OCI-LY1 (cell line): Measurements from ENCODE around the gene ADAMTS6.

Source experiments
- H2AFZ ChIP-seq: fragments of 200-600 bp; sonication (generic), shearing (Covaris generic); 2 replicates; pipeline ENCODE4 v1.6.0; 2014; ENCODE audit warnings: antibody characterized with exemption, mild to moderate bottlenecking, low read length
- H3F3A ChIP-seq: fragments of 200-600 bp; sonication (generic), shearing (Covaris generic); 2 replicates; pipeline ENCODE4 v1.6.0; 2014; ENCODE audit warnings: mild to moderate bottlenecking, antibody characterized with exemption, low read length, moderate library complexity; ENCODE audit not compliant: insufficient read depth
- H3K27ac ChIP-seq: fragments of 200-600 bp; sonication (generic); 2 replicates; pipeline ENCODE4 v1.5.1; 2014; ENCODE audit warnings: low read length, mixed run types, mild to moderate bottlenecking, low read depth; ENCODE audit not compliant: poor library complexity, severe bottlenecking
- H3K27me3 ChIP-seq: fragments of 200-600 bp; sonication (generic); 2 replicates; pipeline ENCODE4 v1.6.0; 2014; ENCODE audit warnings: antibody characterized with exemption, mild to moderate bottlenecking, low read length, moderate library complexity; ENCODE audit not compliant: insufficient read depth
- H3K36me3 ChIP-seq: fragments of 200-600 bp; sonication (generic); 2 replicates; pipeline ENCODE4 v1.6.1; 2014; ENCODE audit warnings: mild to moderate bottlenecking, antibody characterized with exemption, low read length, moderate library complexity, mixed read lengths; ENCODE audit not compliant: insufficient read depth
- H3K4me1 ChIP-seq: fragments of 200-600 bp; sonication (generic); 2 replicates; pipeline ENCODE4 v1.5.1; 2014; ENCODE audit warnings: mild to moderate bottlenecking, low read length, moderate library complexity; ENCODE audit not compliant: insufficient read depth, severe bottlenecking
- H3K4me2 ChIP-seq: fragments of 200-600 bp; sonication (generic), shearing (Covaris generic); 2 replicates; pipeline ENCODE4 v1.6.1; 2014; ENCODE audit warnings: low read length
- H3K4me3 ChIP-seq: fragments of 200-600 bp; sonication (generic); 2 replicates; pipeline ENCODE4 v1.5.1; 2014; ENCODE audit warnings: low read length, low read depth, mild to moderate bottlenecking, mixed read lengths; ENCODE audit not compliant: poor library complexity, severe bottlenecking
- H3K79me2 ChIP-seq: fragments of 200-600 bp; shearing (Covaris generic); 2 replicates; pipeline ENCODE4 v1.6.1; 2016; ENCODE audit warnings: mixed run types, low read length, mixed read lengths; ENCODE audit not compliant: insufficient read depth
- H3K9ac ChIP-seq: fragments of 200-600 bp; sonication (generic), shearing (Covaris generic); 2 replicates; pipeline ENCODE4 v1.6.1; 2014; ENCODE audit warnings: mild to moderate bottlenecking, low read length, mixed read lengths
- H3K9me2 ChIP-seq: fragments of 200-600 bp; sonication (generic), shearing (Covaris generic); 2 replicates; pipeline ENCODE4 v1.6.1; 2014; ENCODE audit warnings: low read depth, mild to moderate bottlenecking, low read length, mixed read lengths
- H3K9me3 ChIP-seq: fragments of 200-600 bp; shearing (Covaris generic); 2 replicates; pipeline ENCODE4 v1.6.1; 2014; ENCODE audit warnings: low read length, mixed read lengths
- H4K20me1 ChIP-seq: fragments of 200-600 bp; sonication (generic), shearing (Covaris generic); 2 replicates; pipeline ENCODE4 v1.6.0; 2016; ENCODE audit warnings: mild to moderate bottlenecking, low read length; ENCODE audit not compliant: insufficient read depth
- EZH2 ChIP-seq: fragments of 200-600 bp; sonication (generic), shearing (Covaris generic); IDR thresholded peaks from 2 replicates; pipeline ENCODE4 v1.8.0; 2017; ENCODE audit warnings: borderline replicate concordance, mixed run types, mild to moderate bottlenecking, antibody characterized with exemption, low read length, moderate library complexity, mixed read lengths
- TF ChIP-seq, protein P1 (sequence below): fragments of 200-600 bp; sonication (generic), shearing (Covaris generic); IDR thresholded peaks from 2 replicates; pipeline ENCODE4 v1.5.1; 2017; ENCODE audit warnings: mild to moderate bottlenecking, antibody characterized with exemption, low read length, moderate library complexity, mixed read lengths

The ADAMTS6 gene

GRCh38 chr5:65440456-65440855 lies 41.3 kb downstream of the ADAMTS6 start:
- H3K4me1 ChIP-seq, result peaks cover 5% of the 10 kb centered on the region
- H3K4me3 ChIP-seq, result no peak overlapping the region
- no peak overlapping the region for H2AFZ ChIP-seq
- no peak overlapping the region for H3K9ac ChIP-seq
- 0 out of 2 replicates have a peak, but pooled peaks cover 2% of the 10 kb centered on the region for H3K9me3 ChIP-seq
- H3K4me2 ChIP-seq, result no peak overlapping the region
- no peaks in the 10 kb centered on the region for H4K20me1 ChIP-seq
- no peaks in the 10 kb centered on the region for H3K79me2 ChIP-seq
- TF ChIP-seq, protein P1, sequence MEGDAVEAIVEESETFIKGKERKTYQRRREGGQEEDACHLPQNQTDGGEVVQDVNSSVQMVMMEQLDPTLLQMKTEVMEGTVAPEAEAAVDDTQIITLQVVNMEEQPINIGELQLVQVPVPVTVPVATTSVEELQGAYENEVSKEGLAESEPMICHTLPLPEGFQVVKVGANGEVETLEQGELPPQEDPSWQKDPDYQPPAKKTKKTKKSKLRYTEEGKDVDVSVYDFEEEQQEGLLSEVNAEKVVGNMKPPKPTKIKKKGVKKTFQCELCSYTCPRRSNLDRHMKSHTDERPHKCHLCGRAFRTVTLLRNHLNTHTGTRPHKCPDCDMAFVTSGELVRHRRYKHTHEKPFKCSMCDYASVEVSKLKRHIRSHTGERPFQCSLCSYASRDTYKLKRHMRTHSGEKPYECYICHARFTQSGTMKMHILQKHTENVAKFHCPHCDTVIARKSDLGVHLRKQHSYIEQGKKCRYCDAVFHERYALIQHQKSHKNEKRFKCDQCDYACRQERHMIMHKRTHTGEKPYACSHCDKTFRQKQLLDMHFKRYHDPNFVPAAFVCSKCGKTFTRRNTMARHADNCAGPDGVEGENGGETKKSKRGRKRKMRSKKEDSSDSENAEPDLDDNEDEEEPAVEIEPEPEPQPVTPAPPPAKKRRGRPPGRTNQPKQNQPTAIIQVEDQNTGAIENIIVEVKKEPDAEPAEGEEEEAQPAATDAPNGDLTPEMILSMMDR, result no peak
- no peak for TF ChIP-seq EZH2
- H3K36me3 ChIP-seq, result no peaks in the 10 kb centered on the region
- H3K9me2 ChIP-seq, result no peaks in the 10 kb centered on the region
- H3K27me3 ChIP-seq, result no peaks in the 10 kb centered on the region
- no peaks in the 10 kb centered on the region for H3F3A ChIP-seq
- no peak overlapping the region for H3K27ac ChIP-seq

- Histone ChIP-seq H3K79me2 (no peaks in the 10 kb centered on the region), H3F3A (no peaks in the 10 kb centered on the region)
These were observed 47.6 kb downstream of the ADAMTS6 start for GRCh38 chr5:65434122-65434521.

GRCh38 chr5:65426656-65427055 lies 55.1 kb downstream of the ADAMTS6 start:
- H4K20me1 ChIP-seq, result no peaks in the 10 kb centered on the region
- H3K4me2 ChIP-seq, result no peak overlapping the region
- H3F3A ChIP-seq, result no peaks in the 10 kb centered on the region
- H3K9me3 ChIP-seq, result 0 out of 2 replicates have a peak, but pooled peaks cover 3% of the 10 kb centered on the region
- no peak overlapping the region for H3K4me3 ChIP-seq
- no peaks in the 10 kb centered on the region for H3K36me3 ChIP-seq
- no peaks in the 10 kb centered on the region for H3K79me2 ChIP-seq
- no peaks in the 10 kb centered on the region for H3K4me1 ChIP-seq
- H3K9ac ChIP-seq, result no peak overlapping the region
- no peak overlapping the region for H3K27ac ChIP-seq
- no peaks in the 10 kb centered on the region for H3K9me2 ChIP-seq
- TF ChIP-seq, protein P1, result no peak
- no peak for TF ChIP-seq EZH2
- no peaks in the 10 kb centered on the region for H3K27me3 ChIP-seq
- H2AFZ ChIP-seq, result no peak overlapping the region

More at GRCh38 chr5:65434122-65434521, 47.6 kb downstream of the ADAMTS6 start:
- Histone ChIP-seq H3K27ac (no peak overlapping the region), H3K36me3 (no peaks in the 10 kb centered on the region), H2AFZ (no peak overlapping the region), H3K4me1 (no peaks in the 10 kb centered on the region), H3K27me3 (no peaks in the 10 kb centered on the region), H3K9me2 (no peaks in the 10 kb centered on the region), H4K20me1 (no peaks in the 10 kb centered on the region), H3K9ac (no peak overlapping the region), H3K4me3 (no peak overlapping the region), H3K9me3 (0 out of 2 replicates have a peak, but pooled peaks cover 2% of the 10 kb centered on the region), H3K4me2 (no peak overlapping the region)
- TF ChIP-seq, protein P1, result no peak
- TF ChIP-seq EZH2, result no peak
